ENCODE data around the gene TMEM151B. TPM values are rescaled to one million over a fixed set of nuclear protein-coding genes. Genes with fewer than 3 reads are reported as not detected.
A peak's percentile ranks its signal among the peaks of the same experiment; 100 is the strongest.

TMEM151B gene
- total and polyA plus RNA-seq, 2 donors: 0.09 to 0.50 TPM

DNA sequence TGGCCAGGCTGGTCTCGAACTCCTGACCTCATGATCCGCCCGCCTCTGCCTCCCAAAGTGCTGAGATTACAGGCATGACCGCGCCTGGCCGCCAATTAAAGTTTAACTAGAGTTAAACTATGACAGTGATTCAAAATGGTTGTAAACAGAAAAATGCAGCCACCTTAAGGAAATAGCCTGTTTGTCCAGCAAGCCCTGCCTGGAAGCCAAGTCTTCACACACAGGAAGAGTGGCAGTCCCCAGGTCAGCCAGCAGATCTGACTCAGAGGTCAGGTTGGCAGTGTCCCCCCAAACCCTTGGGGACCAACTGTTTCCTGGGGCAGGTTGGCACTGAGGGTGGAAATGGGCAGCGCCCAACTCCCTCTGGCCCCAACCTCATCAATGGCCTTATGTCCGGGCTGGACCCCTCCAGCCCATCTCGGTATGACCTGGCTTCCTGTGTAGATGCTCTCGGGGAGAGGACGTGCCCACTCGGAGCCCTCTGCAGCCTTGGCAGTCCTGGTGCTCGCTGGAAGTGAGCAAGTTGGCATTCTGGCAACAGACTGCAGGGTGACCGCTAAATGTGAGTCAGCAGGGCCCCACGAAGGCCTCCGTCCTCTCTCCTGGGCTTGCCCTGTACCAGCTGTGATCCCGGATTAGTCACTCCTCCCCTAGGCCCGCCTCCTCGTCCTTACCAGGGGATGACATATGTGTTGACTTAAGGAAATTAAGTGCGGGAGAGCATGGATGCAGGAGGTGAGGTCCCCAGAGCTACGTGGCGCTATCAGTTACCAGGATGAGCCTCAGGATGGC is 33.0 kb upstream of the TMEM151B start:
- 52% methylated on average over 22 of the region's 22 CpGs for WGBS
- H3K27me3 ChIP-seq (ENCODE audit: control insufficient read depth in 2 of 2, insufficient read depth in 1 of 2, low read length in 1 of 2): no peaks in the 10 kb centered on the region
- H3K4me3 ChIP-seq (ENCODE audit: low read length in 2 of 2): peak overlapping the region; percentile 52 to 54
- peaks cover 8 to 42% of the 10 kb centered on the region in 2 donors for H3K4me1 ChIP-seq (ENCODE audit: control insufficient read depth in 2 of 2, insufficient read depth in 2 of 2, low read length in 2 of 2)
- peaks cover 28 to 42% of the 10 kb centered on the region in 2 donors for H3K36me3 ChIP-seq (ENCODE audit: control insufficient read depth in 2 of 2, insufficient read depth in 2 of 2, low read length in 1 of 2)
- H3K27ac ChIP-seq (ENCODE audit: low read depth in 1 of 2, low read length in 1 of 2): peak overlapping the region; percentile 79 to 90
- peak in 1 of 9 donors; percentile 42 for DNase-seq (ENCODE audit: low read depth in 6 of 9, low spot score in 9 of 9)
- peaks cover 0 to 3% of the 10 kb centered on the region in 2 donors for H3K9me3 ChIP-seq (ENCODE audit: control insufficient read depth in 2 of 2, insufficient read depth in 1 of 2, low read length in 1 of 2)

DNA sequence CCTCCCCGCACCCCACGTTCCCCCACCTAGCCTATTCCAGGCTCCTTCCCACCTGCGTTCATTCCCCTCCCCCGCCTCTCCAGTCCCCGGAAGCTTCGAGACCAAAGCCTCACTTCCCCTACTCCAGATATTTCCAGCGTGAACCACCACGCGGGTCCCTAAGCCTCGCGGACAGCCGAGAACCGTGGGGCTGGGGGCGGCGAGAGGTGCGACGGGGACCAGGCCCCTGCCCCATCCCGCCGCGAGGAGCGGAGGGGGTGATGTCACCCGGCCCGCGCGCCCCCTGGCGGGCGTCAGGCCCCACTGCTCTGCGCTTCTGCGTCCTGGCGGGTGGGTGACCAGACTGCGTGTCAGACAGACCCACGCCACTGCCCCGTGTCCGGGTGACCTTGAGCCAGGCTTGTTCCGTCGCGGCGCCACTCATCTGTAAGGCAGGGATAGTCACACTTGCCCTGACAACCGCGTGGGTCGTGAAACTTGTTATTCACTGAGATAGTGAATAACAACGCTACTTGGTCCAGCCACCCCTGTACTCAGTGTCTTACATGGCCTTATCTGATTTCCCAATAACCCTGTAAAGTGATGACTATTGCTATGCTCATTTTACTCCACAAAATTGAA is 32.3 kb upstream of the TMEM151B start:
- peak overlapping the region; percentile 52 to 54 for H3K4me3 ChIP-seq (ENCODE audit: low read length in 2 of 2)
- WGBS: 3% methylated on average over 42 of the region's 42 CpGs
- H3K27ac ChIP-seq (ENCODE audit: low read depth in 1 of 2, low read length in 1 of 2): peak overlapping the region; percentile 79 to 90
- H3K9me3 ChIP-seq (ENCODE audit: control insufficient read depth in 2 of 2, insufficient read depth in 1 of 2, low read length in 1 of 2): peaks cover 0 to 3% of the 10 kb centered on the region in 2 donors
- no peaks in the 10 kb centered on the region for H3K27me3 ChIP-seq (ENCODE audit: control insufficient read depth in 2 of 2, insufficient read depth in 1 of 2, low read length in 1 of 2)
- H3K36me3 ChIP-seq (ENCODE audit: control insufficient read depth in 2 of 2, insufficient read depth in 2 of 2, low read length in 1 of 2): peaks cover 21 to 35% of the 10 kb centered on the region in 2 donors
- peaks cover 6 to 38% of the 10 kb centered on the region in 2 donors for H3K4me1 ChIP-seq (ENCODE audit: control insufficient read depth in 2 of 2, insufficient read depth in 2 of 2, low read length in 2 of 2)
- DNase-seq (ENCODE audit: low read depth in 6 of 9, low spot score in 9 of 9): peak in 3 of 9 donors; percentile 75 to 81 (median 79)

DNA sequence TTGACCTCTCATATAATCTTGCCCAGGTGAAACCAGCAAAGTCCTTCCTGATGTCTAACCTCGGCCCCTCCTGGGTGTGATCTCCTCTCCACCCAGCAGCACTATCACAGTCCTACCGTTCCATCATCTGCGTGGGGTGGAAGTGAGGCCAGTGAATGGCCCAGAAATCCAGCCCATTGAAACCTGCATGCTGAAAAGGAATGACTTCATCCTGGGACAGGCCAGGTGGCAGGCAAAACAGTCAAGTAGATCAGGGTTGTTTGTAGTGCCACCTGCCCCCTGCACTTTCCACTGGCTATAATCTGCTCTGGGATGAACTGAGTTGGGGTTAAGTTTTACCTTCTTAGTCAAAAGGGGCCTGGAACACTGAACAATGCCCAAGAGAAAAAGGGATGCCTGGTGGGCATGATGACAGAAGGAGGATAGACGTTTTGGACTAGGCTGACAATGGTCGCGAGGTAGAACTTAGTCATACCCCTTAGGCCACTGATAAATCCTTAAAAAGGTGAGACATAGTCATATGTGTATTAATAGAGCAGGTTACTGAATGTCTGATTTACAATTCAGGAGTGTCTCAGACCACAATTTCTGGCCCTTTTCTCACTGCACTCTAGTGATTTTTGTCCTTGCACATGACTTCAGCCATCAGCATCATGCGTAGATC is 31.4 kb upstream of the TMEM151B start:
- Histone ChIP-seq H3K36me3 (ENCODE audit: control insufficient read depth in 2 of 2, insufficient read depth in 2 of 2, low read length in 1 of 2) (peaks cover 12 to 26% of the 10 kb centered on the region in 2 donors), H3K4me1 (ENCODE audit: control insufficient read depth in 2 of 2, insufficient read depth in 2 of 2, low read length in 2 of 2) (peaks cover 2 to 29% of the 10 kb centered on the region in 2 donors), H3K27ac (ENCODE audit: low read depth in 1 of 2, low read length in 1 of 2) (no peak overlapping the region), H3K27me3 (ENCODE audit: control insufficient read depth in 2 of 2, insufficient read depth in 1 of 2, low read length in 1 of 2) (no peaks in the 10 kb centered on the region), H3K4me3 (ENCODE audit: low read length in 2 of 2) (no peak overlapping the region), H3K9me3 (ENCODE audit: control insufficient read depth in 2 of 2, insufficient read depth in 1 of 2, low read length in 1 of 2) (peaks cover 0 to 3% of the 10 kb centered on the region in 2 donors)
- DNase-seq (ENCODE audit: low read depth in 6 of 9, low spot score in 9 of 9): no peak
- WGBS: 97% methylated on average over 7 of the region's 7 CpGs

DNA sequence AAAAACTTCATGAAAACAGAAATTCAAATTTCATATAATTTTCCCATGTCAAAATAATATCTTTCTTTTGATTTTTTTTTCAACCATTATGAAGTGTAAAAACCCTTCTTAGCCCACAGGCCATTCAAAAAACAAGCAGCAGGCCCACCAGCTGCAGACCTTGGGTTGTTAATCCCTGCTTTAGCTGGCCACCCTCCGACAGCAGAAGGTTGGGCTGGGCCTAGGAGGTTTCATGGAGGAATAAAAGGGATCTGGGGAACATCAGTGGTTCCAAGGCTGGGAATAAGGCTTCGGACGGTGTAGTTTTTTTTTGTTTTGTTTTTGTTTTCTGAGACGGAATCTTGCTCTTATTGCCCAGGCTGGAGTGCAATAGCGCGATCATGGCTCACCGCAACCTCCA is 26.9 kb upstream of the TMEM151B start:
- H3K4me3 ChIP-seq (ENCODE audit: low read length in 2 of 2): no peak overlapping the region
- 97% methylated on average over 7 of the region's 7 CpGs for WGBS

DNA sequence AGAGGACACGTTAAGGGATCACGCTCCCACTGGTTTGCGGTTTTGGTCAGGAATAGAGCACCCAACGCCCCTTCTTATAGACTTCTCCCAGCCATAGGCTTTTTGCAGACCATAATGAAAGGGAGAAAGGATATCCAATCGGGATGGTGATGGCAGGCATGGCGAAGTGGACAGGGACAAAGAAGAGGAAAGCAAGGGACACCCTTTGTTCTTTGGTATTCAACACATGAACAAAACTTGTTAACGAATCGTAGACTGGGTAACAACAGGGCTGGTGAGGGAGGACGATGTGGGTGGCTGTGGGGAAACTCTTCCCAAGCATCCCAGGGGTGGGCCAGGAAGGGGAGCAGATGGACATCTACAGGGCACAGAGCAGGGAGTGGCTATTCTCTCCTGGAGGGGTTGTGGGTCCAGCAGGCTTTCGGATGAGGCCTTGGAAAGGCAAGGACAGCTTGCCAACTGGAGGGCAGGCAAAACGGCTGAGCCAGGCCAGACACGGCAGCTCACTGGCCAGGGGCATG is 24.8 kb upstream of the TMEM151B start:
- Histone ChIP-seq H3K9me3 (ENCODE audit: control insufficient read depth in 2 of 2, insufficient read depth in 1 of 2, low read length in 1 of 2) (no peaks in the 10 kb centered on the region), H3K4me1 (ENCODE audit: control insufficient read depth in 2 of 2, insufficient read depth in 2 of 2, low read length in 2 of 2) (peaks cover 16 to 23% of the 10 kb centered on the region in 2 donors), H3K27me3 (ENCODE audit: control insufficient read depth in 2 of 2, insufficient read depth in 1 of 2, low read length in 1 of 2) (no peaks in the 10 kb centered on the region), H3K4me3 (ENCODE audit: low read length in 2 of 2) (peak overlapping the region; percentile 74 to 75), H3K27ac (ENCODE audit: low read depth in 1 of 2, low read length in 1 of 2) (peak overlapping the region; percentile 97), H3K36me3 (ENCODE audit: control insufficient read depth in 2 of 2, insufficient read depth in 2 of 2, low read length in 1 of 2) (peaks cover 14 to 23% of the 10 kb centered on the region in 2 donors)
- DNase-seq (ENCODE audit: low read depth in 6 of 9, low spot score in 9 of 9): no peak
- 92% methylated on average over 12 of the region's 12 CpGs for WGBS

More for the DNA sequence above, 26.9 kb upstream of the TMEM151B start:
- H3K4me1 ChIP-seq (ENCODE audit: control insufficient read depth in 2 of 2, insufficient read depth in 2 of 2, low read length in 2 of 2): peaks cover 7 to 14% of the 10 kb centered on the region in 2 donors
- DNase-seq (ENCODE audit: low read depth in 6 of 9, low spot score in 9 of 9): no peak
- H3K36me3 ChIP-seq (ENCODE audit: control insufficient read depth in 2 of 2, insufficient read depth in 2 of 2, low read length in 1 of 2): peaks cover 0 to 2% of the 10 kb centered on the region in 2 donors
- H3K9me3 ChIP-seq (ENCODE audit: control insufficient read depth in 2 of 2, insufficient read depth in 1 of 2, low read length in 1 of 2): no peaks in the 10 kb centered on the region
- H3K27me3 ChIP-seq (ENCODE audit: control insufficient read depth in 2 of 2, insufficient read depth in 1 of 2, low read length in 1 of 2): no peaks in the 10 kb centered on the region
- H3K27ac ChIP-seq (ENCODE audit: low read depth in 1 of 2, low read length in 1 of 2): no peak overlapping the region

DNA sequence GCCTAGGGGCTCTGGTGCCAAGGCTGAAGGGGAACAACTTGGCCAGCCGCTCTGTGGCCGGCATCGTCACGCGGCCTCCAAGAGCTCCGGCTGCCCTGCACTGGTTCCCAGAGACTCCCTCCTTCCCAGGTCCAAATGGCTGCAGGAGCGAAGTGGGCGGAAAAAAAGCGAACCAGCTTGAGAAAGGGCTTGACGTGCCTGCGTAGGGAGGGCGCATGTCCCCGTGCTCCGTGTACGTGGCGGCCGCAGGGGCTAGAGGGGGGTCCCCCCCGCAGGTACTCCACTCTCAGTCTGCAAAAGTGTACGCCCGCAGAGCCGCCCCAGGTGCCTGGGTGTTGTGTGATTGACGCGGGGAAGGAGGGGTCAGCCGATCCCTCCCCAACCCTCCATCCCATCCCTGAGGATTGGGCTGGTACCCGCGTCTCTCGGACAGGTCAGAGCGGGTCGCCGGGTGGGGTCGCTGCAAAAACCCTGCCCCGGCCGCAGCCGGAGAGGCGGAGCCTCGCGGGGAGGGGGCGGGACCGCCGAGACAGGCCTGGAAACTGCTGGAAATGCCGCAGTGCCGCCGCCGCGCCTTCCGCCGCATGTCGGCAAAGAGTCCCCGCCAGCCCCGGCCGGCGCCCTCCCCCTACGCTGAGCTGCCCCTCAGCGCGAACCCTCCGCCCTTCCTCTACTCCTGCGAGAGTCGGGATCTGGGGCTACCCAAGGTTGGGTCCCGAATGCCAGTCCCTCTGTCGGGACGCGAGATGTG is 24.2 kb upstream of the TMEM151B start:
- peaks cover 21 to 30% of the 10 kb centered on the region in 2 donors for H3K36me3 ChIP-seq (ENCODE audit: control insufficient read depth in 2 of 2, insufficient read depth in 2 of 2, low read length in 1 of 2)
- H3K27ac ChIP-seq (ENCODE audit: low read depth in 1 of 2, low read length in 1 of 2): peak overlapping the region; percentile 97
- H3K27me3 ChIP-seq (ENCODE audit: control insufficient read depth in 2 of 2, insufficient read depth in 1 of 2, low read length in 1 of 2): no peaks in the 10 kb centered on the region
- peak overlapping the region; percentile 74 to 75 for H3K4me3 ChIP-seq (ENCODE audit: low read length in 2 of 2)
- no peaks in the 10 kb centered on the region for H3K9me3 ChIP-seq (ENCODE audit: control insufficient read depth in 2 of 2, insufficient read depth in 1 of 2, low read length in 1 of 2)
- H3K4me1 ChIP-seq (ENCODE audit: control insufficient read depth in 2 of 2, insufficient read depth in 2 of 2, low read length in 2 of 2): peaks cover 16 to 23% of the 10 kb centered on the region in 2 donors
- DNase-seq (ENCODE audit: low read depth in 6 of 9, low spot score in 9 of 9): peak in 8 of 9 donors; percentile 75 to 93 (median 84)
- WGBS: 2% methylated on average over 62 of the region's 62 CpGs

DNA sequence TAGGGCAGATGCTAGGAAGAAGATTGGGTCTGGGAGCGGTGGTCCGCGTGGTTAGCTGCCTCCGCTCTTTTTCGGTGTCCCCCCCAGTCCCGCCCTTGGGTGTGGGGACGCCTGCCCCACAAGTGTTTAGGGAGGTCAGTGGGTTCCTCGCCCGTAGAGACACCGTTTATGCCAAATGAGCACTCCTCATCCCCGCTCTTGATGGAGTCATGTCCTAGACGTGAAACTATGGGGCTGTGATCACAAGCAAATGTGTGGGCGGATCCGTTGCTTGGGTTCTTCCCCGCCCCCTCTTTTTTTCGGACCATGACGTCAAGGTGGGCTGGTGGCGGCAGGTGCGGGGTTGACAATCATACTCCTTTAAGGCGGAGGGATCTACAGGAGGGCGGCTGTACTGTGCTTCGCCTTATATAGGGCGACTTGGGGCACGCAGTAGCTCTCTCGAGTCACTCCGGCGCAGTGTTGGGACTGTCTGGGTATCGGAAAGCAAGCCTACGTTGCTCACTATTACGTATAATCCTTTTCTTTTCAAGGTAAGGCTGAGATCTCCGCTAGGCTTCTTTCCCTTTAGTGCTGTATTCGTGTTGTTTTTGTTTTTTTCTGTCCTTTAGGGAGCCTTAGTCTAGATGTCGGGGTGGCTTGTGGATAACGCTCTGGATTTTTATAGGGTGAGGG is 23.4 kb upstream of the TMEM151B start, which contains the start of gene HSP90AB1:
Gene HSP90AB1, plus strand, starts transcription at position 439 of the 675 bp plus-strand sequence. CDS start 1,529 bp downstream, outside the sequence.
- no peaks in the 10 kb centered on the region for H3K9me3 ChIP-seq (ENCODE audit: control insufficient read depth in 2 of 2, insufficient read depth in 1 of 2, low read length in 1 of 2)
- H3K4me1 ChIP-seq (ENCODE audit: control insufficient read depth in 2 of 2, insufficient read depth in 2 of 2, low read length in 2 of 2): peaks cover 16 to 23% of the 10 kb centered on the region in 2 donors
- DNase-seq (ENCODE audit: low read depth in 6 of 9, low spot score in 9 of 9): peak; percentile 95 to 99 (median 98)
- WGBS: under 1% methylated on average over 34 of the region's 34 CpGs
- peaks cover 28 to 37% of the 10 kb centered on the region in 2 donors for H3K36me3 ChIP-seq (ENCODE audit: control insufficient read depth in 2 of 2, insufficient read depth in 2 of 2, low read length in 1 of 2)
- peak within 1 kb of the TSS; percentile 74 to 75 for H3K4me3 ChIP-seq (ENCODE audit: low read length in 2 of 2)
- peak within 1 kb of the TSS; percentile 97 for H3K27ac ChIP-seq (ENCODE audit: low read depth in 1 of 2, low read length in 1 of 2)
- no peaks in the 10 kb centered on the region for H3K27me3 ChIP-seq (ENCODE audit: control insufficient read depth in 2 of 2, insufficient read depth in 1 of 2, low read length in 1 of 2)
